Neural progenitor cell (in vitro differentiated cells): Measurements from ENCODE around the gene COL8A2.

Source experiments
- EZH2phosphoT487 ChIP-seq: fragments of 200-600 bp; sonication (generic); IDR thresholded peaks from 2 replicates; pipeline ENCODE4 v1.6.1; 2017; ENCODE audit warnings: antibody characterized with exemption
- TF ChIP-seq, protein P1 (sequence below): fragments of 200-600 bp; sonication (generic); IDR thresholded peaks from 2 replicates; pipeline ENCODE4 v1.5.1; 2017; ENCODE audit warnings: antibody characterized with exemption, mild to moderate bottlenecking

DNA sequence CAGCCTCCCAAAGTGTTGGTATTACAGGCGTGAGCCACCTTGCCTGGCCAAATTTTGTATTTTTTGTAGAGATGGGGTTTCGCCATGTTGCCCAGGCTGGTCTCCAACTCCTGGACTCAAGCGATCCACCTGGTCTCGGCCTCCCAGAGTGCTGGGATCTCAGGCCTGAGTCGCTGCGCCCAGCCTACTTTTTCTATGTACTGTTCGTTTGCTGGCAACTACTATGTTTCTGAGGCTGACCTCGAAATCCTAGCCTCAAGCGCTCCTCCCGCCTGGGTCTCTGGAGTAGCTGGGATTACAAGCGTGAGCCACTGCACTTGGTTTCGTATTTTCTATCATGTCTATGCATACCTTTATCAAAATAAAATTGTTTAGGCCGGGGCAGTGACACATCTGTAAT is 41.8 kb downstream of the COL8A2 start:
- TF ChIP-seq, protein P1, sequence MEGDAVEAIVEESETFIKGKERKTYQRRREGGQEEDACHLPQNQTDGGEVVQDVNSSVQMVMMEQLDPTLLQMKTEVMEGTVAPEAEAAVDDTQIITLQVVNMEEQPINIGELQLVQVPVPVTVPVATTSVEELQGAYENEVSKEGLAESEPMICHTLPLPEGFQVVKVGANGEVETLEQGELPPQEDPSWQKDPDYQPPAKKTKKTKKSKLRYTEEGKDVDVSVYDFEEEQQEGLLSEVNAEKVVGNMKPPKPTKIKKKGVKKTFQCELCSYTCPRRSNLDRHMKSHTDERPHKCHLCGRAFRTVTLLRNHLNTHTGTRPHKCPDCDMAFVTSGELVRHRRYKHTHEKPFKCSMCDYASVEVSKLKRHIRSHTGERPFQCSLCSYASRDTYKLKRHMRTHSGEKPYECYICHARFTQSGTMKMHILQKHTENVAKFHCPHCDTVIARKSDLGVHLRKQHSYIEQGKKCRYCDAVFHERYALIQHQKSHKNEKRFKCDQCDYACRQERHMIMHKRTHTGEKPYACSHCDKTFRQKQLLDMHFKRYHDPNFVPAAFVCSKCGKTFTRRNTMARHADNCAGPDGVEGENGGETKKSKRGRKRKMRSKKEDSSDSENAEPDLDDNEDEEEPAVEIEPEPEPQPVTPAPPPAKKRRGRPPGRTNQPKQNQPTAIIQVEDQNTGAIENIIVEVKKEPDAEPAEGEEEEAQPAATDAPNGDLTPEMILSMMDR: no peak
- TF ChIP-seq EZH2phosphoT487: no peak
